ENCODE data around the gene SLC12A7.

The SLC12A7 gene

GRCh38 chr5:1014346-1014745 is 97.5 kb downstream of the SLC12A7 start:
- DNase-seq: no peak

GRCh38 chr5:1013948-1014301 is 97.9 kb downstream of the SLC12A7 start:
- no peak for DNase-seq

- DNase-seq: no peak
Measured at GRCh38 chr5:1013238-1013947, 98.5 kb downstream of the SLC12A7 start.

GRCh38 chr5:1012900-1013237 is 99.0 kb downstream of the SLC12A7 start:
- no peak for DNase-seq

- DNase-seq: no peak
Measured at GRCh38 chr5:1012313-1012841, 99.5 kb downstream of the SLC12A7 start.

- DNase-seq: no peak
Measured at GRCh38 chr5:1011741-1012312, 100.0 kb downstream of the SLC12A7 start.

- no peak for DNase-seq
Measured at GRCh38 chr5:1011226-1011631, 100.6 kb downstream of the SLC12A7 start.

- no peak for DNase-seq
Measured at GRCh38 chr5:1010641-1011046, 101.2 kb downstream of the SLC12A7 start.

GRCh38 chr5:1010181-1010510 is 101.7 kb downstream of the SLC12A7 start:
- DNase-seq: no peak

GRCh38 chr5:1009359-1010180 is 102.3 kb downstream of the SLC12A7 start:
- no peak for DNase-seq

- no peak for DNase-seq
Measured at GRCh38 chr5:1008451-1009358, 103.2 kb downstream of the SLC12A7 start, which contains the start of gene NKD2. NKD2 (plus strand) TSS chr5:1008802; CDS start chr5:1009058, 256 bp downstream.

GRCh38 chr5:1007681-1008450 is 104.0 kb downstream of the SLC12A7 start:
- DNase-seq: no peak

GRCh38 chr5:1007221-1007680 is 104.6 kb downstream of the SLC12A7 start:
- no peak for DNase-seq

GRCh38 chr5:1006656-1007071 is 105.2 kb downstream of the SLC12A7 start:
- no peak for DNase-seq

GRCh38 chr5:1005904-1006655 is 105.8 kb downstream of the SLC12A7 start:
- no peak for DNase-seq

GRCh38 chr5:1005249-1005851 is 106.5 kb downstream of the SLC12A7 start:
- no peak for DNase-seq

- peak; percentile 40 for DNase-seq
Measured at GRCh38 chr5:1004461-1005248, 107.2 kb downstream of the SLC12A7 start.

- DNase-seq: no peak
Measured at GRCh38 chr5:1003296-1003937, 108.4 kb downstream of the SLC12A7 start.

- DNase-seq: no peak
Measured at GRCh38 chr5:1002836-1003235, 109.0 kb downstream of the SLC12A7 start.

GRCh38 chr5:1002271-1002546 is 109.7 kb downstream of the SLC12A7 start:
- no peak for DNase-seq

Measured in activated T-cell treated with anti-CD3 and anti-CD28 coated beads for 4 hours (primary cell).